GM19324 (cell line): ENCODE measurements around the gene NUDT3.

Experiments
- ATAC-seq: cut with Tn5 transposase; IDR thresholded peaks from one replicate; pipeline ENCODE4 v1.9.1; 2021; ENCODE audit warnings: mild to moderate bottlenecking, moderate library complexity; ENCODE audit not compliant: unreplicated experiment, low FRiP score

Gene NUDT3

DNA sequence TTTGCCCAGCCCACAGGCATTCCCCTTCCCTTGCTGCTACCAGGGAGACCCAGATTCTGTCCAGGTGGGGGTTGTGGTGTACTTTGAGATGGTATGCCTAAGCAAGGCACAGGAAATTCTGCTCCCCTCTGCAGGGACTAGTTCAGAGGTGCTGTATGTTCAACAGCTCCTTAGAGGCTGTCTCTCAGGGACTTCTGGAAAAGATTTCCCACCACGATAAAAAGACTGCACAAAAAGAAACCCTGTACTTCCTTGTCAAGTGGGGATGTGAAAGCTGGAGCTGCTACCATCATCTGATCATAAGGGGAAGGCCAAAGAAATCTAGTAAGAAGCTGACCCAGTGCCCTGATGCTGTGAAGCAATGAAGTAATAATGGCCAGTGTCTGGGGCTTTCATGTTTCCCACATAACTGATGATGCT lies 92.1 kb downstream of the NUDT3 start:
- ATAC-seq, result no peak

DNA sequence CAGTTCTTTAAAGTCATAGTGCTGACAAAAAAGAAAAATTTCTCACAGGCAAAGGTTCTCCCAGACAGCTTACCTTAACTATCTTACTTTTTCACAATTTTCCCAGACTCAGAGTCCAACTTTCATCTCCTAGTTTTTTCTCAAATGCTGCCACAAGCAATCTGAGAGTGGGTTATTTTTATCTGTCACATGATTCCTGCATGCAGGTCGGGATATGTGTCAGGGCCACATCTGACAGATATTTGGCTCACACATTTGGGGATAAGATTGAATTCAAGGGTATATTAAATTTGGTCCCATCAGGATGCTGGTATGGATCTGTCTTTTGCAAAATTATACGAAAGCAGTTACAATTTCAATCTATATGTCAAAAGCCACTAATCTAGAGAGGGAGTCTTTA lies 93.5 kb downstream of the NUDT3 start:
- no peak for ATAC-seq

DNA sequence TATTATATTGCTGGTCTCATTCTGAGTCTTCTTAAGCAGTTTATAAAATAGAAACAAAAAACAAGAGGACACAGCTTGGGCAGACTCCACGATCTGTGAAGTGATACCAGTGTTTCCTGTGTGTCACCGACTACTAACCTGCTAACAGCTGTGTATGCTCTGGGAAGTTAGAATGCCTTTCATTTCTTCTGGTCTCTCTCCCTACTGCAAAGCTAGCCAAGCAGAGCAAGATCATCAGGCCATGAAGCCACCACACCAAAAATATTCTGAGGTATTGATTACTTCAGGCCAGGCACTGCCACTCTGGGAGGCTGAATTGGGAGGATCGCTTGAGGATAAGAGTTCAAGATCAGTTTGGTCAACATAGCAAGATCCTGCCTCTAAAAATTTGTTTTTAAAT lies 96.7 kb downstream of the NUDT3 start:
- peak; percentile 75 for ATAC-seq

DNA sequence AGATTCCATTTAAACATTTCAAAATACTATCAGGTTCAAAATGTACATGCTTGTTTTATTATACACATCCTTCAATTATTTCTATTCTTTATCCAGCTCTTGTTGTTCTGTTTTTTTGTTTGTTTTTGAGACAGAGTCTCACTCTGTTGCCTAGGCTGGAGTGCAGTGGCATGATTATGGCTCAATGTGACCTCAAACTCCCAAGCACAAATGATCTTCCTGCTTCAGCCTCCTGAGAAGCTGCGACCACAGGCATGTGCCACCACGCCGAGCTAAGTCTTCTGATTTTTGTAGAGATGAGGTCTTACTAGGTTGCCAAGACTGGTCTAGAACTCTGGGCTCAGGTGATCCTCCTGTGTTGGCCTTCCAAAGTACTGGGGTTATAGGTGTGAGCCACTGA lies 99.5 kb downstream of the NUDT3 start:
- no peak for ATAC-seq

DNA sequence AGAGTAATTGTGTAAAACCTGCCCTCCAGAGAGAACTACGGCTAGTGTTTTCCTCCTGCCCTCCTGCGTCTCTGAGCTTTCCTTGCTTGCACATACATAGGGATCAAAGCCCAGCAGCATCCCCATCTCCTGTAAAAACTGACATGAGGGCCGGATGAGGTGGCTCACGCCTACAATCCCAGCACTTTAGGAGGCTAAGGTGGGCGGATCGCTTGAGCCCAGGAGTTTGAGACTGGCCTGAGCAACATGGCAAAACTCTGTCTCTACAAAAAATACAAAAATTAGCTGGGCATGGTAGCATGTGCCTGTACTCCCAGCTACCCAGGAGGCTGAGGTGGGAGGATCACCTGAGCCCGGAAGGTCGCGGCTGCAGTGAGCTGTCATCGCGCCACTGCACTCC lies 103.3 kb downstream of the NUDT3 start:
- ATAC-seq, result no peak

DNA sequence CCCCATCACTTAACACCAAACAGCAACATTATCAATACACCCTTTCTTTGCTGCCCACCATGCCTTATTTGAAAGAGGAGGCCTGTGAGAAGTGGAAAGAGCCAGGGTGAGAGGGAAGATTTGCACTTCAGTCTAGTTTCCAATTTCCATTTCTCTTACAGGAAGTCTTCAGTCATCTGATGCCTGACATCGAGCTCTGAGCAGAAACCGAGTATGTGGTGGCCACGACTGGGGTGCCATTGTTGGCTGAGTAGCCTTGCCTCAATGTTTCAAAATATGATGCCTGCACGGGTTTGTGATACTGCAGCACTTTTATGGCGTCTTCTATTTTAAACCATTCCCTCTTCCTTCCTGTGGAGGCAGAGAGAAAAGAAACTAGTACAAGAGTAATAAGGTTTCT lies 103.9 kb downstream of the NUDT3 start:
- ATAC-seq, result no peak

DNA sequence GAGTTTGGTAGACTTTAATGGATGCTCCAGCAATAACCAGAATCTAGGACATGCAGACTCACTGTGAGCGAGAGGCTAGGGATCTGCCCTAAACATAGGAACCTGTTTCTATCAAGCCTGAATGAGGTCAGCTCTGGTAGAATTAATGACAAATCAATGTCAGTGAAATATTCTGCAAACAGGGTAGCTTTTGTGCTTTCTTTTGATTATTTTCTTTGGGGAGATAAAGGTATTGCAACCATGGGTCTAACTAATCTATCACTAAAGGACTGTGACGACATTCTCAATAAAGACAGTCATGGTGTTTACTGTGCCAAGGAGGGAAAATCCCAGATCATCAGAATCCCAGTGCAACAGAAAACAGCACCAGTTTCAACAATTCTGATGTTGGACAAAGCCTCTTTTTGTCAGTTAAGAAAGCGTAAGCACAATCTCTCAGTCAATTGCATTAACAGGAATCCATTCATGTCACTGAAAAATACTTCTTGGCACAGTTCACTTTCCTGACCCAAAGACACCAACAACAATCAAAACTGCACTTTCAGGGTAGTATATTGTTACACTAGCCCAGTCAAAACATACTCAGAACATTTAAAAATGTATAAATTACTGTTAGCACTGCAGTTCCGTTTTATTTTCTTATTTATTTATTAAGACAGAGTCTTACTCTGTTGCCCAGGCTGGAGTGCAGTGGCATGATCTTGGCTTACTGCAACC lies 106.9 kb downstream of the NUDT3 start:
- no peak for ATAC-seq

DNA sequence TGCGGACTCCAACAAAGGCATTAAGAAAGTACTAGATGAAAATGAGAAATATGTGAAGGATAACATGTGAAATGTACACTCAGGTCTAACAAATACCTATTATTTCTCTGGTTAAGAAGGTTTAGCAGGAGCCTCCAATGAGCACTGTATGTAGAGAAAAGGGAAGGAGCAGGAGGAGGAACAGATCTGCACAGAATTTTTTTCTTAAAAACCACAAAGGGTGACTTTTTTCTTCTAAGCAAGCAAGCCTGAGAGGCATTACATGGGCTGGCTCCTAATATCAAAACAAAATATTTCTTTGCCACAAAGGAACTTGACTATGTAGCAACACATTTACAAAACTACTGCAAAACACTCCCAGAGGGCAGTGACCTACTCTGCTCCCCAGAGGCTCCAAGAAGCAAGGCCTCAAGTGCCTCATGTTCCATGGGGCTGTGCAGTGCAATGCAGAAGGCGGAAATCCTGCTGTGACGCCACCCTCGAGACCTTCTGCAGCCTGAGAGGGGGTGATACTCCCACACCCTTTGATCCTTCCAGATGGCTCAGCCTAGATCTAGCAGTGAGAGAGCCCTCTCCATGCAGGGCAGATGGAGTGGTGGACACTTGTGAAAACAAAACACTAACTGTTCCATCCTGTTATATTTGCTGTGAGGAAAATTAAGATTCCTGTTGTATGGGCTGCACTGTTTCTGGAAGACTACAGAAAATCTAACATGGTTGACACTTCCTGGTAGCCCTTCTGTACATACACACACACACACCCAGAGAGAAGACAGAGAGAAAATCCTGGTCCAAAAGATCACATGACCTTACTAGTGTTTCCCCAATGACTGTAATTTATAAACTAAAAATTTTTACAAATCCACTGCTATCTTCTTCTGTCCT lies 107.7 kb downstream of the NUDT3 start:
- ATAC-seq, result no peak

DNA sequence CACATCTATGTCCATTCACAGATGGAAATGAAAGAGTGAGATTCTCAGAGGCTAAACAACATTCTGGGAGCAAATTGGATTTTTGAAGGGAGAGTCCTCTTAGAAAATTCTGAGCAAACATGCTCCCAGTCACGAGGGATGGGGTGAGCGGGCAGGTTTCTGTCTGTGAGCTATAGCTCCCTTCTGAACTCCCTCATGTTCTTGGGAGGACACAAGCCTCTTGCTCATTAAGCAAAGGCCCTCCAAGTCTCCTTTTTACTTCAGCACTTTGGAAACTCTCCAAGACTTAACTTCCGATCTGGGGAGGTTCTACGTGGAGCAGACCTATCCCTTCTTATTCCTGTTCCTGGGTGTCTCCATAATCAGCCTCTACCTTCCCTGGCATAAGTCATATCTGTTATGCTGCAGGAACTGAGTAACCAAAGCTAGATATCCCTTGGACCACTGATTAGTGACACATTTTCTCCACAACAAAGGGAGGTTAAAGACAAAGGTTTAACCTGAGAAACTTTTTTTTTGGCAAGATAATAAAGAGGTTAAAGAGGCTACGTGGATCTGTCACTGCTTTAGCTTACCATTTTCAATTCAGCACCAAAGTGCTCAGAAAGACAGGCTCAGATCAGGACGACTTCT lies 110.7 kb downstream of the NUDT3 start:
- ATAC-seq, result no peak

DNA sequence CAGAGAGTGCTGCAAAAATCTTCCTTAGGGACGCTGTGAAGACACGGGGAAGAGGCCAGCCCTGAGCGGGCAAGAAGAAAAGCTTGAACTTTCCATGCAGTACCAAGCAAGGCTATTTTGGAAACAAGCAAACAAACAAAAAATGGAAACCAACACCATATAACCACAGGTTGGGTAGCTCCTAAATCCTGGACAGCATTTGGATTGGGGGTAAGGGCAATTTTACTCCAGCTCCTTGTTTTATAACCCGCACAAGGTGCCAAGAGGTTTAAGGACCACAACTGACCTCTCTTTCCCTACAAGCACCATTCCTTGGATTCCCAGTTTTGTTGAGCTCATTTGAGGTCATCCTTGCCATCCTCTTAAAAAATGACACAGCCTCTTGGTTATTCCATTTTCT lies 112.3 kb downstream of the NUDT3 start:
- ATAC-seq, result no peak

DNA sequence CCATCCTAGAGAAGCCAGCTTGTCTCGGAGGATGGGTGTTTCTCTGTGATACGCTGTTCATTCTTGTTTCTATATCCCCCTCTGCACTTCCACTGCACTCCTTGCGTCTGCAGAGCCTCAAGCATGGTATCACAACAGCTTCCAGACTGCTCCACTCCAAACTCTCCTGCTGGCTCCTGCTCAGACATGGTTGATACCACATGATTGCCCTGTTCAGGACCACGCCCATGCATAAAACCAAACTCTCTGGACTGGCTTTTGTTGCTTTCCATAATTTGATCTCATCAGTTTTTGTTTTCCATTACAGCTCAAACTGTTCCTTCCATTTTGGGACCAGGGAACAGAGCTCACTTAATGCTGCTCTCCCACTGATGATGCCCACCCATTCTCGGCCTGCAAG lies 113.6 kb downstream of the NUDT3 start:
- ATAC-seq, result no peak

DNA sequence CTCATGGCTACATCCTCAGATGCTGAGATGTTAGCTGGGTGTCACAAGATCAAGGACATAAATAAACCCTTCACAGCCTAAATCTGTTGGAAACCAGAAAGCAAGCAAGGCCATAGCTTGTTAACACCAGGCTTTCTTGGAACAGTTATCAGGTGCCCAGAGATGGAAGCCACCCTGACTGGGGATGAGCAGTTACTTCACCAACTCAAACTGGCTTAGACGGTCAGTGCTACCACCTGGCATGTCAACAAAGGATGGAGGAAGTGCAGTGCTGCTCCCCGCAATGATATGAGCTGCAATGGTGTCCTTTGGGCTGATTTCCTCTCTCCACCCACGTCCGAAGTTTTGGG lies 114.7 kb downstream of the NUDT3 start:
- no peak for ATAC-seq

DNA sequence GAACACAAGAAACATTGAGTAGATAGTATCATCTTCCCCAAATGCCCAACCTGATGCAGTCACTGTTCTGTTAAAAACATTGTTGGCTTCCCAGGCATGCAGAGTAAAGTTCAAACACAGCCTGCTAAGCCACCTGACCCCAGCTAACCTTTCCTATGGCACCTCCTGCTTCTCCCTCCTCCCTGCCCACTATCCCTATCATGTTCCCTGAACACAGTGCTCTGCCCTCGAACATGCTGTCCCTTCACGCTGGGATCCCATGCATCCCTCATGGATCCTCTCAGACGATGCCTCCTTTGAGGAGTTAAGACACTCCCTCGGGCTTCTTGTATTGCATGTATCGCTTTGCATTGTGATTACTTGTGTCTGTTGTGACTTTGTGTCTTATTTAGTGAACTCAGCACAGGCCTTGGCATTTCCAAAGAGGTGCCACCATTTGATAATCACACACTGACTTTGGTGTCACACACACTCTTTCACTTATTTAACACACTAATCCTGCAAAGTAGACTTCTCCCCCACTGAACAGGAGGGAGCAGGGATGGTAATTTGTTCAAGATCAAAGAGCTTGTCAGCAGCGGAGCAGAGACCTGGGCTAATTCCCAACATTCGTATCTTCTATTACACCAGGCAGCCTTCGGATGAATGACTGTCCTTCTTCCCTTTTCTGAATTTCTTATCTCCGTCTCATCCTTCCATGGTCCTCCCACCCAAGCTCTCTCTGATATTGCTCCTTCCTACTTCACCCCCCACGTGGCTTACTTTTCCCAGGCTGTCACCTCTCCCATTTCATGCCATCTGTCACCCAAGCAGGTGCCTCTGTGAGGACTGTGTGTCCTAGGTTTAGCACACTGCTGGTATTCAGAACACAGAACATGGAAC lies 115.3 kb downstream of the NUDT3 start:
- no peak for ATAC-seq

DNA sequence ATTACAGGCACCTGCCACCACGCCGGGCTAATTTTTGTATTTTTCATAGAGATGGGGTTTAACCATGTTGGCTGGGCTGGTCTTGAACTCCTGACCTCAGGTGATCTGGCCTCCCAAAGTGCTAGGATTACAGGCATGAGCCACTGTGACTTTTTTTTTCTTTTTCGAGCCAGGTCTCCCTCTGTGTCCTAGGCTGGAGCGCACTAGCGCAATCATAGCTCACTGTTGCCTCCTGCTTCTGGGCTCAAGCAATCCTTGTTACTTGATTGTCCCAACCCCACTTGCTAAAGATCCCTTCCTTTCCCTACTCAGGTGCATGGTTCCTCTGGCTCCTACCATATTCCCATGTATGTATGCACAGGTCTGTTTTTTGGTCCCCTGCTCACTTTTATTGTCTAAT lies 116.3 kb downstream of the NUDT3 start:
- no peak for ATAC-seq

DNA sequence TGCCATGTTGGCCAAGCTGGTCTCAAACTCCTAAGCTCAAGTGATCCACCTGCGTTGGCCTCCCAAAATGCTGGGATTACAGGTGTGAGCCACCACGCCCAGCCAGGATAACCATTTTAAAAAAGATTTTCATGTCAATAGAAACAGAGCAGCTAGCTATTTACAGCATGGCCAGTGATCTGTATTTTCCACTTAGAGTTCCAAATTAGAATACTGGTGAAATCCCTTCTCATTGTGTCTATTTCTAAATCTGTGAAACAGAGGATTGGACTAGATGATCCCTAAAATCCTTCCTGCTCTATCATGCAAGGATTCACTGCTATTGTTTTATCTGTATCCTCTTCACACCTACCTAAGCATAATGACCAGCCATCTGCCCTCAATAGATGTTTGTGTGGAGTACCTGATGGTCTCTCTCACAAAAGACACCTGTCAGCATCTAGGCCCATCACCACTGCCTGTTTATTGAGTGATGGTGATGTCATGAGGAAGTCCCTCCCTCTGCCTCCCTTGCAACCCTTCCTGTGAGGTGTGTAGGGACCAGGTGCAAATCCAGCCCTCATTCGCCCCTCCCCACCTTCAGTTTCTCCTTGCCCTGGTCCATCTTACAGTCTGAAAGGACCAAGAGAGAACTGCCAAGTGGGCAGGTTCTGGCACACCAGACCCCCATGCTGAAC lies 117.2 kb downstream of the NUDT3 start:
- ATAC-seq, result no peak

DNA sequence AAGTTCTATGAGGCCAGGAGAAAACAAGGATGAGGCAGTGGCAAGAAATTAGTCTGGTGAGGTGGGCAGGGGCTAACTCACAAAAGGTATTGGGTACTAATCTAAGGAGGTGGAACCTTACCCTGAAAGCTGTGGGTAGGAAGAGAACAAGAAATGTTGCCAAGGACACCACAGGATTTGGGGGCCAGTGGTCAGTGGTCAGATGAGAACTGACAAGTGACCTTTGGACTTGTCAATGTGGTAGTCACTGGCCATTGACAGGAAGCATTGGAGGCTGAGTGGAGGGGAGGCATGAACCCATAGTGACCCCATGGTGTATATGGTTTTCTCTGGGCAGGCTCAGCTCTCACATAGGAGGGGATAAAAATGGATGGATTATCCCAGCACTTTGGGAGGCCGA lies 118.3 kb downstream of the NUDT3 start:
- ATAC-seq, result no peak

DNA sequence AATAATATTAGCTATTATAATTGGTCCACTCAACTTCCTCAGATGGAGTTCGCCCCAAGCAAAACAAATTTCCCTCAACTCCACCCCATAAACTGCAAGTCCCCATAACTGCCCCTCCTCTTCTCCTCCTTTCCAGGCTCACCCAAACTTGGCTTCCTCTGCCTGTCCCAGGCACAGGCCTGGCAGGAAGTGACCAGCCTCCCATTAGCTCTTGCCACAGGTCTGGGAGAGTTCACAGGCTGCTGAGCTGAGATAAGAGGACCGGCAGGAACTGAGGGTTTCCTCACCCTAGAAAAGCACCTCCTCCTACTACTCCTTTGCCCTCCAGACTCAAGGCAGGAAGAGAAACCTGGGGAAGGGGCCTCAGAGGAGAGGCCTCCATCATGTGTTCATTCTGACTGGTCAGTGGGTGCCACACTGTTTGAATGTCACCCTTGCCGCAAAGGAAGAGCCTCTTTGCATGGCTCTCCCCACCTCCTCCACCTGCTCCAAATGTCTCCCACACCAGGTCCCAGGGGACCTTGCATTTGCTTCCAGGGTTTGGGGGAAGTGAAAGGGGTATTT lies 119.1 kb downstream of the NUDT3 start:
- no peak for ATAC-seq

DNA sequence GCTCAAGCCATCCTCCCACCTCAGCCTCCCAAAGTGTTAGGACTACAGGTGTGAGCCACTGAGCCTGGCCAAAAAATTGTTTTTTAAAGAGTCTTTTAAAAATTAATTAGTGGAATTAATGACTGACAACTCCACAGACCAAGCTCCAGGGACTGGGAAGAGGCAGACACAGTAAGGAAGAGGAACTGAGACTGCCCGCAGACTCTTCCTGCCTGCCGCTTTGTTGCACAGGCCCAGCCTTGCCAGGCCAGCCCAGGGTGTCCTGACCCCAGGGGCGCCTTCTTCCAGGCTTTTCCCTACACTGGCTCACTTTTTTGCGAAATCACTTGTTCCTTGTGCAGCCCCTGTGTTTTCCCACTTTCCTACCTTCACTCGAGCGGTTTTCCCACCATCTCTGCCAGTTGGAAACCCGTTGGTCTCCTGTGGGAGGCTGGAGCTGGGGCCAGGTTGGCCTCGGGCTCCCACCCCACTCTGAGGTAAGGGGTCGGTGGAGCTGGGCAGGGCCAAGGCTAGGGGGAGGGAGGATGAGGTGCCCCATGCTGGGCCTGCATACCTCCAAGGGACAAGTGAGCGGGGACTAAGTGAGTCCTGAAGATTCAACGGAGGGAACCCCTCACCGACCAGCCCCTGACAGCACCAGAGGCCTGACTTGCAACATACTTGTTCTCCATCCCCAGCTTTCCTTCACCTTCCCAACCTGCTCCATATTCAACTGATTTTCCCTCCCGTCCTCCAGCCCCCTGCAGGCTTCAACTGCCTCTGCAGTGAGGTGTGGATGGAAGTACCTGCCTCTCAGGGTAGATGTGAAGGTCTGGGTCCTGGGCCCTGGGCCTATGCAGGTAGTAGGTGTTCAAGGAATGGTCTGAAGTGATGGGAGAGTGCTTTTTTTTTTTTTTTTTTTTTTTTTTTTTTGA lies 120.2 kb downstream of the NUDT3 start:
- no peak for ATAC-seq
